ENCODE results near the gene LRRC7.

DNA sequence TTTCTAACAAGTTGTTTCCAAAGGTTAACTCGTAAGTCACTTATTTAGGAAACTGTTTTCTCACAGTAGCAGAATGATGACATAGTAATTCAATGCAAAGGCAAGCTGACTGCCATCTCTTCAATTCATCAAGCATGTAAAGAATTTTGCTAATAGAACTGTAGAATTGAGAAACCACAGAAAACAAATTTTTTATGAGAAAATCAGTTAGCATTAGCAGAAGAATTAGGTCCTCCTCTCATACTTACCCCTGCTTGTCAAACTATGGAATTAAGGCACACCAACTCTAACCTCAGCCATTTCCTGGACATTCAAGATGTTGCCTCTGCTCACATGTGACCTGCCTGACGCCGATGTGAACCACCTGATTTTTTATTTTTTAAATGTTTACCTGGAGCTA is 522.4 kb downstream of the LRRC7 start:
- TF ChIP-seq, protein P1, sequence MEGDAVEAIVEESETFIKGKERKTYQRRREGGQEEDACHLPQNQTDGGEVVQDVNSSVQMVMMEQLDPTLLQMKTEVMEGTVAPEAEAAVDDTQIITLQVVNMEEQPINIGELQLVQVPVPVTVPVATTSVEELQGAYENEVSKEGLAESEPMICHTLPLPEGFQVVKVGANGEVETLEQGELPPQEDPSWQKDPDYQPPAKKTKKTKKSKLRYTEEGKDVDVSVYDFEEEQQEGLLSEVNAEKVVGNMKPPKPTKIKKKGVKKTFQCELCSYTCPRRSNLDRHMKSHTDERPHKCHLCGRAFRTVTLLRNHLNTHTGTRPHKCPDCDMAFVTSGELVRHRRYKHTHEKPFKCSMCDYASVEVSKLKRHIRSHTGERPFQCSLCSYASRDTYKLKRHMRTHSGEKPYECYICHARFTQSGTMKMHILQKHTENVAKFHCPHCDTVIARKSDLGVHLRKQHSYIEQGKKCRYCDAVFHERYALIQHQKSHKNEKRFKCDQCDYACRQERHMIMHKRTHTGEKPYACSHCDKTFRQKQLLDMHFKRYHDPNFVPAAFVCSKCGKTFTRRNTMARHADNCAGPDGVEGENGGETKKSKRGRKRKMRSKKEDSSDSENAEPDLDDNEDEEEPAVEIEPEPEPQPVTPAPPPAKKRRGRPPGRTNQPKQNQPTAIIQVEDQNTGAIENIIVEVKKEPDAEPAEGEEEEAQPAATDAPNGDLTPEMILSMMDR (IDR thresholded peaks at IDR 0.05; ENCODE audit: low read length) = no peak
- no peak for TF ChIP-seq EZH2 (optimal IDR thresholded peaks at IDR 0.05; ENCODE audit: low read depth, low read length)
